Measurements from ENCODE around the gene GNAT1.

Gene GNAT1

DNA sequence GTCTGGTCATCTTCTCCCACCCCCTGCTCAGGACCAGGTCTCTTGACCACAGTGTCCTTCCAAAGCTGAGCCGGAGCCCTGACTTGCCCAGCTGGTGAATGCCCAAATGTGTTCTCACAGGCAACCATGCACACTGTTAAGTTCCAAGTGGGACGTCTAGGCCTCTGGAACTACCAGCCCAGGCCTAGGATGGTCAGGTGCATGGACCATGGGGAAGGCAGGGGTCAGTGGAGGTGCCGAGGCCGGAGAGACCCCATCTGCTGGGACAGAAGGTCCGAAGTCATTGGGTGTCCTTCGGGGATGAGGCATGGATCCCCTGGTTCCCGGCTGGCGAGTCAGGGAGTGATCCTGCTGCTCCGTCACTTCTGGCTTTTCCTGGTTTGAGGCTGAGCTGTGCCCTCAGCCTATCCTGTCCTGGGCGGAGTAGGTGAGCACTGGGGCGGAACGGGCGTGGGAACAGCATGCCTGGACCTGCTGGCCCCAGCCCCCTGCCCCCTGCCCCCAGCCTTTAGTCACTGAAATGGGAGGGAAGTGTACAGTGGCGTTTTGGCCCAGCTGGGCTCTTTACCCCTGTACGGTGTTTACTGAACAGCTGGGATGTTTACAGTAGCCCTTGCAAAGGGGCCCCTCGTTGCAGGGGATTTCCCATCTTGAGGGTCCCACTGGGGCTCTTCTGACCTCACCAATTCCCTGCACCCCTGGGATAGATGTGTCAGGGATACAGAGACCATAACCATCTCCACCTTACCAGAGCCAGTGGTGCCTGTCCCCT, 24.2 kb upstream of the GNAT1 start:
- POLR2A ChIA-PET: no interaction called here
- 90% methylated on average over 9 of the region's 16 CpGs for WGBS (ENCODE audit: insufficient coverage)
- Histone ChIP-seq H3K9me3 (ENCODE audit: control extremely low read depth in 1 of 5, control insufficient read depth in 4 of 5, insufficient read depth in 2 of 5, low read depth in 1 of 5, low read length in 4 of 5) (no peaks in the 10 kb centered on the region), H3K4me3 (ENCODE audit: control insufficient read depth in 1 of 7, extremely low read depth in 1 of 7, insufficient read depth in 4 of 7, low read depth in 2 of 7, low read length in 6 of 7) (no peak overlapping the region), H3K4me1 (ENCODE audit: control extremely low read depth in 1 of 4, control insufficient read depth in 4 of 4, insufficient read depth in 4 of 4, low read length in 3 of 4) (peaks cover 0 to 14% (median 3%) of the 10 kb centered on the region in 4 experiments), H3K27ac (ENCODE audit: insufficient read depth in 1 of 2, low read depth in 1 of 2, low read length in 2 of 2, poor library complexity in 1 of 2, severe bottlenecking in 2 of 2) (no peak overlapping the region), H3K27me3 (replicated peaks in 2 of 5; ENCODE audit: control insufficient read depth in 4 of 5, insufficient read depth in 5 of 5, low read length in 4 of 5) (no peaks in the 10 kb centered on the region), H3K36me3 (ENCODE audit: control insufficient read depth in 4 of 4, insufficient read depth in 4 of 4, low read length in 3 of 4) (no peaks in the 10 kb centered on the region)
- DNase-seq: no peak
- CTCF ChIA-PET: interaction anchor here (0.6 to 1.8 kb wide), 5 partner anchors 9 to 379 kb away, joined by 3 to 4 read pairs (median 3); no protein-coding TSS in a partner anchor

DNA sequence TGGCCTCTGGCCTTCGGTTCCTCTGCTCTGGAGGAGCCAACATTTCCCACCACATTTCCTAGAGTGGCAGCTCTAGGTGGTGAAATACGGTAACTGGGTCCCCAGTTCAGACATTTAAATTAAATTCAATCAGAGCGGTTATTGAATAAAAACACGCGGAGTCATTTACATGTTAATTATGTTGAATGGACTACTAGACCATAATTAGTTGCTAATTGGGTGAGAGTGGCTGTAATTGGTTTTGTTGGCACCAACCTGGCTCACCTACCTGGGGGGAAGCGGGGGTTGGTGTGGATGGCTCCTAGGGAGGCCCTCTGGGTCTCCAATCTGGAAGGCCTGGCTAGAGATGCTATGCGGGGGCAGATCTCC, 23.6 kb upstream of the GNAT1 start:
- CTCF ChIA-PET: interaction anchor here (1.2 to 1.8 kb wide), 3 partner anchors 11 to 42 kb away, joined by 3 to 4 read pairs (median 3); no protein-coding TSS in a partner anchor
- H3K4me3 ChIP-seq (ENCODE audit: control insufficient read depth in 1 of 7, extremely low read depth in 1 of 7, insufficient read depth in 4 of 7, low read depth in 2 of 7, low read length in 6 of 7): no peak overlapping the region
- no peaks in the 10 kb centered on the region for H3K36me3 ChIP-seq (ENCODE audit: control insufficient read depth in 4 of 4, insufficient read depth in 4 of 4, low read length in 3 of 4)
- H3K4me1 ChIP-seq (ENCODE audit: control extremely low read depth in 1 of 4, control insufficient read depth in 4 of 4, insufficient read depth in 4 of 4, low read length in 3 of 4): peaks cover 0 to 14% (median 3%) of the 10 kb centered on the region in 4 experiments
- no peaks in the 10 kb centered on the region for H3K9me3 ChIP-seq (ENCODE audit: control extremely low read depth in 1 of 5, control insufficient read depth in 4 of 5, insufficient read depth in 2 of 5, low read depth in 1 of 5, low read length in 4 of 5)
- no peak for DNase-seq
- H3K27me3 ChIP-seq (replicated peaks in 2 of 5; ENCODE audit: control insufficient read depth in 4 of 5, insufficient read depth in 5 of 5, low read length in 4 of 5): no peaks in the 10 kb centered on the region
- H3K27ac ChIP-seq (ENCODE audit: insufficient read depth in 1 of 2, low read depth in 1 of 2, low read length in 2 of 2, poor library complexity in 1 of 2, severe bottlenecking in 2 of 2): no peak overlapping the region
- POLR2A ChIA-PET: no interaction called here
- 100% methylated on average over 2 of the region's 7 CpGs for WGBS (ENCODE audit: insufficient coverage)

DNA sequence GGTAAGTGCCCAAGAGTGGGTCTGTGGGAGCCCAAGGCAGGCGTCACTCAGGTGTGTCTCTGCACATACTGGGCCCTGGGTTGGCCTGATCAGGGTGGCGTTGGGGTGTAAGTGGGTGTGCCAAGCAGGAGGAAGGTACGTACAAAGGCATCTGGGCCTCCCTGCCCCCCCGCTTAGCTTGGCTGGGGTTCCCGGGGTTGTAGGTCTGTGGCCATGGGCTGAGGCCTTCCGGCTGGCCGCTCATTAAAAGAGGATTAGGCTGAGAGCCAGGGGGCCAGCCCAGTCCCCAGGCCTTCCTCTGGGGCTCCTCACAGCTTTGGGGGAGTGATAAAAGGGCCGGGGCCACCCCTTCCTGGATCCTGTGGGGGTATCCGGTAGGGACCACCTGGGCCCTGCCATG, 23.0 kb upstream of the GNAT1 start:
- no peak overlapping the region for H3K4me3 ChIP-seq (ENCODE audit: control insufficient read depth in 1 of 7, extremely low read depth in 1 of 7, insufficient read depth in 4 of 7, low read depth in 2 of 7, low read length in 6 of 7)
- H3K9me3 ChIP-seq (ENCODE audit: control extremely low read depth in 1 of 5, control insufficient read depth in 4 of 5, insufficient read depth in 2 of 5, low read depth in 1 of 5, low read length in 4 of 5): no peaks in the 10 kb centered on the region
- no peaks in the 10 kb centered on the region for H3K27me3 ChIP-seq (replicated peaks in 2 of 5; ENCODE audit: control insufficient read depth in 4 of 5, insufficient read depth in 5 of 5, low read length in 4 of 5)
- ChIA-PET CTCF (interaction anchor here (1.3 to 1.8 kb wide), 2 partner anchors 28 to 42 kb away, joined by 3 to 4 read pairs; no protein-coding TSS in a partner anchor), POLR2A (no interaction called here)
- H3K4me1 ChIP-seq (ENCODE audit: control extremely low read depth in 1 of 4, control insufficient read depth in 4 of 4, insufficient read depth in 4 of 4, low read length in 3 of 4): peaks cover 0 to 14% (median 3%) of the 10 kb centered on the region in 4 experiments
- no peak for DNase-seq
- no peaks in the 10 kb centered on the region for H3K36me3 ChIP-seq (ENCODE audit: control insufficient read depth in 4 of 4, insufficient read depth in 4 of 4, low read length in 3 of 4)
- WGBS (ENCODE audit: insufficient coverage): 94% methylated on average over 9 of the region's 9 CpGs
- H3K27ac ChIP-seq (ENCODE audit: insufficient read depth in 1 of 2, low read depth in 1 of 2, low read length in 2 of 2, poor library complexity in 1 of 2, severe bottlenecking in 2 of 2): no peak overlapping the region

DNA sequence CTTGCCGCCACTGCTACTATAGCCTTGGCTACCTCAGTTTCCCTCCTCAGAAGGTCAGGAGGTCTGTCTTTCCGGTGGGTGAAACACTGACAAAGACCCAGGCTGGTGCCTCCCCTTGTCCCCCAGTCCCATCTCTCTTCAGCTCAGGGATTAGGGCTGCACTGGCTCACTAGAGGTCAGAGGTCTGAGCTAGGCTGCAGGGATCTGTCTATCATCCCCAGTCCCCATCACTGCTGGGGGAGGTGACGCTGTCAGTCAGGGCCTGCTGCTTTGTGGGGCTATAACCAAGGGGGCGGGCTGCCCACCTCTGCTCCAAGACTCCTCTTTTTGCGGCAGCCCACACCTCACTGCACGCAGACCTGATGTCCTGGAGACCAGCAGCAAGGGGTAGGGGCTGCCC, 22.6 kb upstream of the GNAT1 start:
- no peak overlapping the region for H3K4me3 ChIP-seq (ENCODE audit: control insufficient read depth in 1 of 7, extremely low read depth in 1 of 7, insufficient read depth in 4 of 7, low read depth in 2 of 7, low read length in 6 of 7)
- H3K27ac ChIP-seq (ENCODE audit: insufficient read depth in 1 of 2, low read depth in 1 of 2, low read length in 2 of 2, poor library complexity in 1 of 2, severe bottlenecking in 2 of 2): no peak overlapping the region
- no peaks in the 10 kb centered on the region for H3K27me3 ChIP-seq (replicated peaks in 2 of 5; ENCODE audit: control insufficient read depth in 4 of 5, insufficient read depth in 5 of 5, low read length in 4 of 5)
- ChIA-PET POLR2A (no interaction called here), CTCF (interaction anchor here (0.8 to 1.3 kb wide), 2 partner anchors 29 to 91 kb away, joined by 3 read pairs; no protein-coding TSS in a partner anchor)
- no peak for DNase-seq
- H3K4me1 ChIP-seq (ENCODE audit: control extremely low read depth in 1 of 4, control insufficient read depth in 4 of 4, insufficient read depth in 4 of 4, low read length in 3 of 4): peaks cover 0 to 17% (median 4%) of the 10 kb centered on the region in 4 experiments
- no peaks in the 10 kb centered on the region for H3K36me3 ChIP-seq (ENCODE audit: control insufficient read depth in 4 of 4, insufficient read depth in 4 of 4, low read length in 3 of 4)
- H3K9me3 ChIP-seq (ENCODE audit: control extremely low read depth in 1 of 5, control insufficient read depth in 4 of 5, insufficient read depth in 2 of 5, low read depth in 1 of 5, low read length in 4 of 5): no peaks in the 10 kb centered on the region
- WGBS (ENCODE audit: insufficient coverage): 100% methylated on average over 6 of the region's 6 CpGs

DNA sequence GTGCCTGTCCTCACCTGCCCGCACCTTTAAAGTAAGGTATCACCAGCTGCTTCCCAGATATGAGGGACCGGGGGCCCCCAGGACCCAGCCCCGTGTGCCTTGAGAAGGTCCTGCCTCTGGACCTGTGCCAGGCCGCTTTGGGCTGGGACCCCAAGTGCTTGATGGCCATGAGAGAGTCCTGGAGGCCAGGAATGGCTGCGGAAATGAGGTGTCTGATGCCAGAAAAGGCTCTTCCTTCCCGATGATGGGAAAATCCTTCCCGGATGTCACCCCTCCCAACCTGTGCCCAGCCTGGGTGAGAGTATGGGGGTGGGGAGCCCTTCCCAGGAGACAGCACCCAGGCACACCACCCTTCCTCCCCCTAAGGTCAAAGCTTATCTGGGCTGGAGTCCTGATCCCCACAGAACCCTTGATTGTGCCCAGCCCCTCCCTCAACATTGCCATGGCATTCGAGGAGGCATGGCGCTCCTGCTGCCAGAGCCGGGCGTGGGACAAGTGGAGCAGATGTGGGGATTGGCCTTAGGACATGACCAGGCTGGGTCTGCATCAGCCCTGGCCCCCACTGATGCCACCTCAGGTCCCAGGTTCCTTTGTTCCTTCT, 22.1 kb upstream of the GNAT1 start:
- no peaks in the 10 kb centered on the region for H3K9me3 ChIP-seq (ENCODE audit: control extremely low read depth in 1 of 5, control insufficient read depth in 4 of 5, insufficient read depth in 2 of 5, low read depth in 1 of 5, low read length in 4 of 5)
- no peak for DNase-seq
- ChIA-PET POLR2A (interaction anchor here (0.6 kb wide), 1 partner anchor 162 kb away, joined by 5 read pairs; no protein-coding TSS in a partner anchor), CTCF (interaction anchor here (0.8 kb wide), 2 partner anchors 12 to 90 kb away, joined by 3 read pairs; no protein-coding TSS in a partner anchor)
- WGBS (ENCODE audit: insufficient coverage): 95% methylated on average over 10 of the region's 11 CpGs
- H3K27me3 ChIP-seq (replicated peaks in 2 of 5; ENCODE audit: control insufficient read depth in 4 of 5, insufficient read depth in 5 of 5, low read length in 4 of 5): no peaks in the 10 kb centered on the region
- H3K4me3 ChIP-seq (ENCODE audit: control insufficient read depth in 1 of 7, extremely low read depth in 1 of 7, insufficient read depth in 4 of 7, low read depth in 2 of 7, low read length in 6 of 7): no peak overlapping the region
- peaks cover 0 to 17% (median 5%) of the 10 kb centered on the region in 4 experiments for H3K4me1 ChIP-seq (ENCODE audit: control extremely low read depth in 1 of 4, control insufficient read depth in 4 of 4, insufficient read depth in 4 of 4, low read length in 3 of 4)
- H3K27ac ChIP-seq (ENCODE audit: insufficient read depth in 1 of 2, low read depth in 1 of 2, low read length in 2 of 2, poor library complexity in 1 of 2, severe bottlenecking in 2 of 2): no peak overlapping the region
- no peaks in the 10 kb centered on the region for H3K36me3 ChIP-seq (ENCODE audit: control insufficient read depth in 4 of 4, insufficient read depth in 4 of 4, low read length in 3 of 4)

DNA sequence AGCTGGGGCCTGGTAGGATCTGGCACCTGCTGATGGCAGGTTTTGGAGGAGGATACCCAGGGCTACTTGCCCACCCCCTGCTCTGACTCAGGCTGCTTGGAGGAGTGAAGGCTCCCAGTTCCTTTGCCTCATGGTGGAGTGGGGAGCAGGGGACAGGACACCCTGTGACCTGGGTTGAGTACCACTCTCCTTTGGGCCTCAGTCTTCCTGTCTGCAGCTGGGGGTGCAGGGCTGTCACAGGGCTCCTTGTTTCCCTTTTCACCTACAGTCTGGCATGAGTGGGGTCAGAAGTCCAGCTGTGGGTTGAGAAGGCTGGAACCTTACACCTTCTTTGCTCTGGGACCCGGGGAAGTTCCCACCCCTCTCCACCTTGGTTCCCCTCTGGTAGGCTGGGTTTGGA, 21.6 kb upstream of the GNAT1 start:
- no peak for DNase-seq
- no peak overlapping the region for H3K27ac ChIP-seq (ENCODE audit: insufficient read depth in 1 of 2, low read depth in 1 of 2, low read length in 2 of 2, poor library complexity in 1 of 2, severe bottlenecking in 2 of 2)
- CTCF ChIA-PET: interaction anchor here (0.7 to 0.8 kb wide), 3 partner anchors 11 to 90 kb away, joined by 3 read pairs; no protein-coding TSS in a partner anchor
- 83% methylated on average over 1 of the region's 1 CpG for WGBS (ENCODE audit: insufficient coverage)
- no peaks in the 10 kb centered on the region for H3K27me3 ChIP-seq (replicated peaks in 2 of 5; ENCODE audit: control insufficient read depth in 4 of 5, insufficient read depth in 5 of 5, low read length in 4 of 5)
- H3K9me3 ChIP-seq (ENCODE audit: control extremely low read depth in 1 of 5, control insufficient read depth in 4 of 5, insufficient read depth in 2 of 5, low read depth in 1 of 5, low read length in 4 of 5): no peaks in the 10 kb centered on the region
- no peak overlapping the region for H3K4me3 ChIP-seq (ENCODE audit: control insufficient read depth in 1 of 7, extremely low read depth in 1 of 7, insufficient read depth in 4 of 7, low read depth in 2 of 7, low read length in 6 of 7)
- peaks cover 0 to 17% (median 5%) of the 10 kb centered on the region in 4 experiments for H3K4me1 ChIP-seq (ENCODE audit: control extremely low read depth in 1 of 4, control insufficient read depth in 4 of 4, insufficient read depth in 4 of 4, low read length in 3 of 4)
- POLR2A ChIA-PET: interaction anchor here (0.6 kb wide), 1 partner anchor 163 kb away, joined by 5 read pairs; no protein-coding TSS in a partner anchor
- no peaks in the 10 kb centered on the region for H3K36me3 ChIP-seq (ENCODE audit: control insufficient read depth in 4 of 4, insufficient read depth in 4 of 4, low read length in 3 of 4)

DNA sequence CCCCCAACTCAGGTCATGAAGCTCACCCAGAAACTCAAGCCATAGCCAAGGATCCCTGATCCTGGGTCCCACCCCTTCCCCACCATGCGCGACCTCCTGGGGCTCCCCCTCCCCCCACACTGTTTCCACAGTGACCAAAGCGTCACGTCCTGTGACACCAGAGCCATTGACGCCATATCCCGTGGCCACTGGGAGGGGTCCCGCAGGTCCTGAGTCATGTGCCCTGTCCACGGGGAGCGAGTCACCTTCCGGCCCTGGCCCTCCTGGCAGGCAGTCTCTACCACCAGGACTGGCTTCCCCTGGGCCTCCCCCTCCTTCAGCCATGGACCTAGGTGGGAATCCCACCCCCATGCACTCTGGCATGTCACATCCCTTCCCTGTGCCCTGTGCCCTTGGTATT, 20.7 kb upstream of the GNAT1 start:
- H3K27me3 ChIP-seq (replicated peaks in 2 of 5; ENCODE audit: control insufficient read depth in 4 of 5, insufficient read depth in 5 of 5, low read length in 4 of 5): no peaks in the 10 kb centered on the region
- no peaks in the 10 kb centered on the region for H3K9me3 ChIP-seq (ENCODE audit: control extremely low read depth in 1 of 5, control insufficient read depth in 4 of 5, insufficient read depth in 2 of 5, low read depth in 1 of 5, low read length in 4 of 5)
- ChIA-PET POLR2A (no interaction called here), CTCF (interaction anchor here (0.7 to 3.2 kb wide), 3 partner anchors 11 to 15 kb away, joined by 3 to 9 read pairs (median 6); no protein-coding TSS in a partner anchor)
- no peak overlapping the region for H3K4me3 ChIP-seq (ENCODE audit: control insufficient read depth in 1 of 7, extremely low read depth in 1 of 7, insufficient read depth in 4 of 7, low read depth in 2 of 7, low read length in 6 of 7)
- peaks cover 0 to 16% (median 5%) of the 10 kb centered on the region in 4 experiments for H3K4me1 ChIP-seq (ENCODE audit: control extremely low read depth in 1 of 4, control insufficient read depth in 4 of 4, insufficient read depth in 4 of 4, low read length in 3 of 4)
- peak in 2 of 3 donors; percentile 30 for DNase-seq
- no peaks in the 10 kb centered on the region for H3K36me3 ChIP-seq (ENCODE audit: control insufficient read depth in 4 of 4, insufficient read depth in 4 of 4, low read length in 3 of 4)
- H3K27ac ChIP-seq (ENCODE audit: insufficient read depth in 1 of 2, low read depth in 1 of 2, low read length in 2 of 2, poor library complexity in 1 of 2, severe bottlenecking in 2 of 2): no peak overlapping the region
- whole genome bisulfite sequencing (ENCODE audit: insufficient coverage): 91% methylated on average over 7 of the region's 10 CpGs

All from common myeloid progenitor, CD34-positive (primary cell).